Measurements from ENCODE around the gene TRIM37.

DNA sequence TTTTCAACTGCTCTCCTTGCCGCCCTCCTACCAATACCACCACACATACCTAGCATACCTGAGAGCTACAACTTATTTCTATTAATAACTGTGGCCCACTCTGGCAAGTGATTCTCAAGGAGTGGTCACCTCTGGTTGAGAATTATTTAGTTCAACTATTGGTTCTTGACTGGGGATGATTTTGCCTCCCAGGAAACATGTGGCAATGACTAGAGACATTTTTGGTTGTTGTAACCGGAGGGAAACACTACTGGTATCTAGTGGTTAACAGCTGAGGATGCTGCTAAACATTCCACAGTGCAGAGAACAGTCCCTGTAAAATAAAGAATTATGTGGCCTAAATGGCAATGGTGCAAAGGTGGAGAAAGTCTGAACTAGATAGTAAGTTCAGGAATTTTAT, 96.7 kb downstream of the TRIM37 start:
- TF ChIP-seq RFX5 (IDR thresholded peaks at IDR 0.05; ENCODE audit: borderline replicate concordance, low read depth, low read length) (no peak), GABPA (IDR thresholded peaks at IDR 0.05; ENCODE audit: borderline replicate concordance, insufficient read depth, low read length) (no peak), SIRT6 (IDR thresholded peaks at IDR 0.05; ENCODE audit: low read length) (no peak)
- TF ChIP-seq, protein P1, sequence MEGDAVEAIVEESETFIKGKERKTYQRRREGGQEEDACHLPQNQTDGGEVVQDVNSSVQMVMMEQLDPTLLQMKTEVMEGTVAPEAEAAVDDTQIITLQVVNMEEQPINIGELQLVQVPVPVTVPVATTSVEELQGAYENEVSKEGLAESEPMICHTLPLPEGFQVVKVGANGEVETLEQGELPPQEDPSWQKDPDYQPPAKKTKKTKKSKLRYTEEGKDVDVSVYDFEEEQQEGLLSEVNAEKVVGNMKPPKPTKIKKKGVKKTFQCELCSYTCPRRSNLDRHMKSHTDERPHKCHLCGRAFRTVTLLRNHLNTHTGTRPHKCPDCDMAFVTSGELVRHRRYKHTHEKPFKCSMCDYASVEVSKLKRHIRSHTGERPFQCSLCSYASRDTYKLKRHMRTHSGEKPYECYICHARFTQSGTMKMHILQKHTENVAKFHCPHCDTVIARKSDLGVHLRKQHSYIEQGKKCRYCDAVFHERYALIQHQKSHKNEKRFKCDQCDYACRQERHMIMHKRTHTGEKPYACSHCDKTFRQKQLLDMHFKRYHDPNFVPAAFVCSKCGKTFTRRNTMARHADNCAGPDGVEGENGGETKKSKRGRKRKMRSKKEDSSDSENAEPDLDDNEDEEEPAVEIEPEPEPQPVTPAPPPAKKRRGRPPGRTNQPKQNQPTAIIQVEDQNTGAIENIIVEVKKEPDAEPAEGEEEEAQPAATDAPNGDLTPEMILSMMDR (IDR thresholded peaks at IDR 0.05; ENCODE audit: control extremely low read depth in 1 of 3, insufficient read depth in 1 of 3, low read depth in 1 of 3, low read length in 3 of 3): no peak
- TF ChIP-seq, protein P2, sequence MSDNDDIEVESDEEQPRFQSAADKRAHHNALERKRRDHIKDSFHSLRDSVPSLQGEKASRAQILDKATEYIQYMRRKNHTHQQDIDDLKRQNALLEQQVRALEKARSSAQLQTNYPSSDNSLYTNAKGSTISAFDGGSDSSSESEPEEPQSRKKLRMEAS (IDR thresholded peaks at IDR 0.05): no peak

Measured in H1 (cell line).